Esophagus squamous epithelium (tissue), 5 donors: Measurements from ENCODE around the gene CTNNA1. TPM values are rescaled to one million over a fixed set of nuclear protein-coding genes. Genes with fewer than 3 reads are reported as not detected.
"Not testable (repeated sequence)": the region's sequence is repeated elsewhere in the genome, so short reads cannot be mapped to it uniquely, and the experiment has no call there.

Source experiments
- DNase-seq: peaks from one replicate; lab custom pipeline; 2025; lab: John Stamatoyannopoulos, UW
- H3K27ac ChIP-seq, 4 donors: fragments of 200-600 bp; sonication (generic); one replicate each; pipeline ENCODE4 v1.5.1; 2016 to 2019; ENCODE audit warnings: mild to moderate bottlenecking in 1 of 4
- H3K27me3 ChIP-seq, 4 donors: fragments of 200-600 bp; sonication (generic); 1 replicate in 3 of 4; 2 replicates in 1 of 4; pipeline versions ENCODE4 v1.5.1 to v1.6.0; 2017 to 2021; ENCODE audit warnings: antibody characterized with exemption in 1 of 4
- H3K36me3 ChIP-seq, 3 donors: fragments of 200-600 bp; sonication (generic); one replicate each; pipeline ENCODE4 v1.5.1; 2016 to 2019
- H3K4me1 ChIP-seq, 3 donors: fragments of 200-600 bp; sonication (generic); one replicate each; pipeline ENCODE4 v1.5.1; 2017 to 2019
- H3K4me3 ChIP-seq, 4 donors: fragments of 200-600 bp; sonication (generic); 1 replicate in 3 of 4; 2 replicates in 1 of 4; pipeline ENCODE4 v1.5.1; 2016 to 2019; ENCODE audit warnings: mild to moderate bottlenecking in 2 of 4, moderate library complexity in 1 of 4
- H3K9me3 ChIP-seq, 3 donors: fragments of 200-600 bp; sonication (generic); one replicate each; pipeline ENCODE4 v1.5.1; 2016 to 2019
- CTCF ChIP-seq, 6 experiments: fragments of 450-650 bp in 4 of 6; fragments of 200-600 bp in 2 of 6; sonication (generic) in 2 of 6; IDR thresholded peaks; one replicate each; pipeline ENCODE4 v1.5.1; 2016 to 2019; ENCODE audit warnings: antibody characterized with exemption in 6 of 6, mild to moderate bottlenecking in 4 of 6, moderate library complexity in 4 of 6
- POLR2A ChIP-seq, 4 donors: fragments of 450-650 bp; IDR thresholded peaks; one replicate each; pipeline ENCODE4 v1.6.1; 2017; ENCODE audit warnings: antibody characterized with exemption in 4 of 4, mild to moderate bottlenecking in 4 of 4, moderate library complexity in 3 of 4
- WGBS, 2 donors: methylation state at CpG; one replicate each; pipeline ENCODE4 v1.1.5; 2018; 5-methylcytosine and 5-hydroxymethylcytosine counted together
- intact Hi-C: fragments of 100-400 bp; cut with DNase I; formaldehyde crosslinking; loops from one replicate; pipeline ENCODE4 v1.15.0; 2022
- total RNA-seq, 4 donors: library from RNA; depleted of rRNA; stranded (reverse); fragments of >200 nt; gene quantifications; one replicate each; pipeline ENCODE4 v1.1.0, GENCODE V29; 2016
- donor health status: DM: yes; HTN: yes; CAD: no.

CTNNA1 gene
- total RNA-seq, 4 donors from 2014 or later: 293 to 393 (median 348) TPM

GRCh38 chr5:138725153-138725817 lies 27.9 kb upstream of the CTNNA1 start:
- 28 to 45% methylated on average over 12 of the region's 12 CpGs for WGBS, 2 donors
- Histone ChIP-seq H3K9me3 (no peaks in the 10 kb centered on the region), H3K4me3 (peak overlapping the region in 1 of 4 donors; percentile 26), H3K27ac (peak overlapping the region; percentile 60 to 84 (median 74)), H3K27me3 (no peaks in the 10 kb centered on the region), H3K4me1 (peaks cover 8 to 50% (median 17%) of the 10 kb centered on the region in 3 donors), H3K36me3 (no peaks in the 10 kb centered on the region)
- TF ChIP-seq POLR2A (IDR thresholded peaks at IDR 0.05) (peak in 2 of 4 donors; percentile 12 to 13), CTCF (IDR thresholded peaks at IDR 0.05) (peak; percentile 16 to 70 (median 40))
- intact Hi-C loops: no loop called here
- DNase-seq: no peak

- Histone ChIP-seq H3K9me3 (no peaks in the 10 kb centered on the region), H3K27ac (peak overlapping the region; percentile 60 to 84 (median 74)), H3K4me3 (peak overlapping the region in 1 of 4 donors; percentile 26), H3K36me3 (no peaks in the 10 kb centered on the region), H3K4me1 (peaks cover 8 to 50% (median 17%) of the 10 kb centered on the region in 3 donors), H3K27me3 (no peaks in the 10 kb centered on the region)
- WGBS, 2 donors: 40 to 41% methylated on average over 5 to 6 of the region's 6 CpGs
- no peak for TF ChIP-seq CTCF (IDR thresholded peaks at IDR 0.05)
- no peak for TF ChIP-seq POLR2A (IDR thresholded peaks at IDR 0.05)
- intact Hi-C loops: no loop called here
- DNase-seq: no peak
Observed at GRCh38 chr5:138725818-138726416, 27.3 kb upstream of the CTNNA1 start.

DNA sequence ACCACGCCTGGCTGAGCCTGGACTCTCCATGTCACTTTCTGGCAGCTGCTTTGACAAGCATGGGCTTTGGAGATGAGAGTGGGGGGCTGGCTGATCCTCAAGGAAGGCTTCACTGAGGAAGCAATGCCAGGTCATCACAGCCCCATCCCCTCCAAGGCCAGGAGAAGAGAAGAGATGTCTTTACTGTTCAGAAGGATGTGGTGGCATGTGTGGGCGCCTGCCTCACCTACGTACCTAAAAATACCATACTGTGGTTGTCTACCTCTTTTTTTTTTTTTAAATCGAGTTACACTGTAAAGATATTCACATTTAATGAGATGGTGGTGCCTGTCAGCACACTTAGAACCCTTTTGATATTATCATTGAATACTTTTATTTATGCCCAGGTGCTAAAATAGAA lies 26.4 kb upstream of the CTNNA1 start:
- intact Hi-C loops: no loop called here
- Histone ChIP-seq H3K36me3 (no peaks in the 10 kb centered on the region), H3K27ac (peak overlapping the region in 2 of 4 donors; percentile 78 to 84), H3K4me3 (no peak overlapping the region), H3K4me1 (peaks cover 8 to 50% (median 17%) of the 10 kb centered on the region in 3 donors), H3K9me3 (no peaks in the 10 kb centered on the region), H3K27me3 (no peaks in the 10 kb centered on the region)
- no peak for TF ChIP-seq POLR2A (IDR thresholded peaks at IDR 0.05)
- TF ChIP-seq CTCF (IDR thresholded peaks at IDR 0.05): no peak
- 79 to 87% methylated on average over 3 to 4 of the region's 4 CpGs for WGBS, 2 donors
- DNase-seq: no peak

- H3K27me3 ChIP-seq, H3K27ac ChIP-seq, H3K36me3 ChIP-seq, DNase-seq, intact Hi-C loops, H3K9me3 ChIP-seq, H3K4me3 ChIP-seq: not testable (repeated sequence)
- peaks cover 0 to 26% (median 8%) of the 10 kb centered on the region in 3 donors for H3K4me1 ChIP-seq
- WGBS, 2 donors: 90 to 93% methylated on average over 7 to 12 of the region's 12 CpGs
Observed at GRCh38 chr5:138730496-138730895, 22.7 kb upstream of the CTNNA1 start.

DNA sequence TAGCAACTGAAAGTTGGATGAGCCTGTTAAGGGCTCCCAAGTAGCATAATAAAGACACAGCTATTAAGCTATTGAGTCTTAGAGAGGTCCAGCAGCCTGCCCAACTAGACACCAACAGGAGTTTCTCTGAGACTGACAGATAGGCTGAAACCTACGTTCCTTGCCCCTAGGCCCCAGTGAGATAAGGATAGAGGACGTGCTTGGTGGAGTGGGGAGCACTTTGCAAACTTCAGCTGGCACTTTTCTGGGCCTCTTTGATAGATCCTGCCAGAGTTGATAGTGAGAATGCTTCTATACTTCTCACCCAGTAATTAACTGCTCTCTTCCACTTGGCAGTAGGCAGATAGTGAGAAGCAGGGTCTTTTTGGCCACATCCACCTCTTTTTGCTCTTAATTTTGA lies 20.8 kb upstream of the CTNNA1 start:
- Histone ChIP-seq H3K4me3 (no peak overlapping the region), H3K27ac (no peak overlapping the region)

More for the DNA sequence above, 20.8 kb upstream of the CTNNA1 start:
- Histone ChIP-seq H3K4me1 (peaks cover 0 to 9% (median 0%) of the 10 kb centered on the region in 3 donors), H3K27me3 (no peaks in the 10 kb centered on the region), H3K36me3 (no peaks in the 10 kb centered on the region), H3K9me3 (no peaks in the 10 kb centered on the region)
- TF ChIP-seq CTCF (IDR thresholded peaks at IDR 0.05): no peak
- TF ChIP-seq POLR2A (IDR thresholded peaks at IDR 0.05): no peak
- no peak for DNase-seq
- intact Hi-C loops: no loop called here
- WGBS, 2 donors: 72 to 83% methylated on average over 2 of the region's 2 CpGs
